Thymus (tissue), 11 donors: ENCODE measurements around the gene PLIN4. TPM values are rescaled to one million over a fixed set of nuclear protein-coding genes. Genes with fewer than 3 reads are reported as not detected.

ENCODE experiments used
- DNase-seq, 9 donors: peaks; one replicate each; pipeline ENCODE4 v3.0.0-alpha.2; 2013; ENCODE audit warnings: low spot score in 9 of 9, low read depth in 6 of 9, missing footprints in 1 of 9
- H3K27ac ChIP-seq, 2 donors: one replicate each; pipeline ENCODE4 v1.5.1; 2013; ENCODE audit warnings: control low read depth in 1 of 2, low read depth in 1 of 2, low read length in 1 of 2, mild to moderate bottlenecking in 1 of 2, moderate library complexity in 1 of 2
- H3K27me3 ChIP-seq, 2 donors: one replicate each; pipeline ENCODE4 v1.5.1; 2013; ENCODE audit warnings: low read length in 1 of 2; ENCODE audit not compliant: control insufficient read depth in 2 of 2, insufficient read depth in 1 of 2
- H3K36me3 ChIP-seq, 2 donors: one replicate each; pipeline ENCODE4 v1.5.1; 2013; ENCODE audit warnings: low read length in 1 of 2, mild to moderate bottlenecking in 1 of 2, moderate library complexity in 1 of 2; ENCODE audit not compliant: control insufficient read depth in 2 of 2, insufficient read depth in 2 of 2
- H3K4me1 ChIP-seq, 2 donors: one replicate each; pipeline ENCODE4 v1.5.1; 2013; ENCODE audit warnings: low read length in 2 of 2; ENCODE audit not compliant: control insufficient read depth in 2 of 2, insufficient read depth in 2 of 2
- H3K4me3 ChIP-seq, 2 donors: one replicate each; pipeline ENCODE4 v1.5.1; 2013; ENCODE audit warnings: low read length in 2 of 2, control low read depth in 1 of 2, mild to moderate bottlenecking in 1 of 2
- H3K9me3 ChIP-seq, 2 donors: one replicate each; pipeline ENCODE4 v1.5.1; 2013; ENCODE audit warnings: low read length in 1 of 2, mild to moderate bottlenecking in 1 of 2; ENCODE audit not compliant: control insufficient read depth in 2 of 2, insufficient read depth in 1 of 2
- WGBS: extraction: QIAGEN DNeasy Blood & Tissue Kit; methylation state at CpG from one replicate; pipeline ENCODE4 v1.1.7; 2013; 5-methylcytosine and 5-hydroxymethylcytosine counted together
- polyA plus RNA-seq: library from polyadenylated mRNA; stranded (reverse); fragments of 200-250 nt; gene quantifications from one replicate; pipeline ENCODE4 v1.2.3, GENCODE V29; 2013
- total RNA-seq: library from RNA; stranded (reverse); fragments of 120-200 nt; gene quantifications from one replicate; pipeline ENCODE4 v1.2.4, GENCODE V29; 2013
- donor health status: healthy.

The PLIN4 gene
- total and polyA plus RNA-seq, 2 donors = 0.19 to 2.3 TPM

GRCh38 chr19:4521170-4521887 is 3.0 kb upstream of the PLIN4 start:
- 94% methylated on average over 11 of the region's 11 CpGs for WGBS
- peaks cover 0 to 16% of the 10 kb centered on the region in 2 donors for H3K9me3 ChIP-seq

GRCh38 chr19:4519521-4520277 is 1.4 kb upstream of the PLIN4 start:
- Histone ChIP-seq H3K4me1 (no peaks in the 10 kb centered on the region), H3K36me3 (no peaks in the 10 kb centered on the region), H3K9me3 (peaks cover 0 to 16% of the 10 kb centered on the region in 2 donors), H3K27ac (no peak overlapping the region), H3K4me3 (no peak overlapping the region), H3K27me3 (no peaks in the 10 kb centered on the region)
- WGBS = 81% methylated on average over 9 of the region's 9 CpGs
- no peak for DNase-seq

More at GRCh38 chr19:4521170-4521887, 3.0 kb upstream of the PLIN4 start:
- no peaks in the 10 kb centered on the region for H3K27me3 ChIP-seq
- DNase-seq = no peak
- H3K36me3 ChIP-seq = no peaks in the 10 kb centered on the region
- H3K27ac ChIP-seq = no peak overlapping the region
- H3K4me3 ChIP-seq = no peak overlapping the region
- no peaks in the 10 kb centered on the region for H3K4me1 ChIP-seq

DNA sequence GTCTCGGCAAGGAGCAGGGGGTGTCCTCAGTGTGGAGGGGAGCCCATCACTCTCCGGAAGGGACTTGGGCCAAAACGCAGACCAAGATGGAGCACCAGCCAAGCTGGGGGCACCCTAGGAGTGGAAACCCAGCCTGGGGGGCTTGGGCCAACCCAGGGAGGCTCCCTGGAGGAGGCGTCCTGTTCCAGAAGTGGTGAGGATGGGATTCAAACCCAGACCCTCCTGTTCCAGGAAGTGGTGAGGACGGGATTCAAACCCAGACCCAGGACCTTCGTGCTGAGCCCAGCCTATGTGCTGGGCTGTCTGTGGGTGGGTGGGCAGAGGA is 848 bp upstream of the PLIN4 start:
- Histone ChIP-seq H3K4me3 (no peak overlapping the region), H3K9me3 (peaks cover 0 to 16% of the 10 kb centered on the region in 2 donors), H3K27me3 (no peaks in the 10 kb centered on the region), H3K36me3 (no peaks in the 10 kb centered on the region), H3K4me1 (no peaks in the 10 kb centered on the region), H3K27ac (no peak overlapping the region)
- DNase-seq = no peak
- 97% methylated on average over 6 of the region's 6 CpGs for WGBS

DNA sequence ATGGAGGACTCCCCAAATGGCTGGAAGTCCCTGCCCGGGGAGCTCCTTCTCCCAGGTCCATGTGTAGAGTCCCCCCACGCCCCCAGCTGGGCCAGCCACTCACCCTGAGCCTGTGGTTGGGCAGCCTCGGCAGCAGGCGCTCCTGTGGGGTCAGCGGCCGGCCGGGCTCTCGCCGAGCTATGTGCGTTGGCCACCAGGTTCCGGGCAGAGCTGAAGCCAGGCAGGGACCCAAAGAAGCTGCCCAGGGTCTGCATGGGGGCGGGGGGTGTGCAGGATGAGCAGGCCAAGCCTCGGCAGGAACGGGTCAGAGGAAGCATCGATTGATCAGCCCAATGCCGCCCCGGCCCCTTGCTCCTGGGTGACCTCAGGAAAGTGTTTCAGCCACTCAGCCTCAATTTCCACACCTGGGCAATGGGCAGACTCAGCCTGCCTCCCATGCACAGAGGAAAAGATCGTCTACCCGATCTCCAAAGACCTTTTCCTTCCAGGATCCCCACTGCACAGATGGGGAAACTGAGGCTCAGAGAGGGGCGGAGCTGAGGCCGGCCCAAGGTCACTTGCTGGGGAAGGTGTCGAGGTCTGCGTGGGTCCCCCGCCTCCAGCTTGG is 732 bp downstream of the PLIN4 start:
- Histone ChIP-seq H3K4me3 (no peak overlapping the region), H3K4me1 (no peaks in the 10 kb centered on the region)
- 91% methylated on average over 24 of the region's 24 CpGs for WGBS

DNA sequence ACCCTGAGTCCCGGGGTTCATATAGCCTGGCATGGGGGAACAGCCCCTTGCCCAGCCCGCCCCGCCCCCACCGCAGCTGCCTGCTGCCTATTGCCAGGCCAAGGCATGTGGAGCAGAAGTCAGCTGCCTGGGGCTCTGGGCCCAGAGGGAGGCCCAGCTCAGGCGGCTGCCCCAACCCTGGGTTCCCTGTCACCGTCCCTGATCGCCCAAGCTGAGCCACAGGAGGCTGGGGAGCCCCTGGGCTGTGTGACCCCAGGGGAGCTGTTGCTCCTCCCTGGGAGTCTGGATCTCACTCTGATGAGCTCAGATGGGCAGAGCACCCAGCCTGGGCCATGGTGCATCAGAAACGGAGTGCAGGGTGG is 1.4 kb downstream of the PLIN4 start:
- no peak overlapping the region for H3K4me3 ChIP-seq
- WGBS = 78% methylated on average over 8 of the region's 8 CpGs
- H3K27me3 ChIP-seq = no peaks in the 10 kb centered on the region
- H3K36me3 ChIP-seq = no peaks in the 10 kb centered on the region
- H3K27ac ChIP-seq = no peak overlapping the region
- no peaks in the 10 kb centered on the region for H3K4me1 ChIP-seq
- H3K9me3 ChIP-seq = peaks cover 0 to 16% of the 10 kb centered on the region in 2 donors
- no peak for DNase-seq

More for the DNA sequence above, 732 bp downstream of the PLIN4 start:
- no peaks in the 10 kb centered on the region for H3K27me3 ChIP-seq
- H3K9me3 ChIP-seq = peaks cover 0 to 16% of the 10 kb centered on the region in 2 donors
- DNase-seq = no peak
- H3K27ac ChIP-seq = no peak overlapping the region
- no peaks in the 10 kb centered on the region for H3K36me3 ChIP-seq

GRCh38 chr19:4516199-4516938 is 1.9 kb downstream of the PLIN4 start:
- H3K4me1 ChIP-seq = no peaks in the 10 kb centered on the region
- H3K4me3 ChIP-seq = no peak overlapping the region
- no peak overlapping the region for H3K27ac ChIP-seq
- H3K27me3 ChIP-seq = no peaks in the 10 kb centered on the region
- no peak for DNase-seq
- WGBS = 71% methylated on average over 14 of the region's 14 CpGs
- no peaks in the 10 kb centered on the region for H3K36me3 ChIP-seq
- H3K9me3 ChIP-seq = peaks cover 0 to 16% of the 10 kb centered on the region in 2 donors

- Histone ChIP-seq H3K27me3 (no peaks in the 10 kb centered on the region), H3K36me3 (no peaks in the 10 kb centered on the region), H3K9me3 (peaks cover 0 to 16% of the 10 kb centered on the region in 2 donors), H3K27ac (no peak overlapping the region), H3K4me3 (no peak overlapping the region), H3K4me1 (no peaks in the 10 kb centered on the region)
- no peak for DNase-seq
- WGBS = 97% methylated on average over 5 of the region's 5 CpGs
Observed at GRCh38 chr19:4515732-4516131, 2.6 kb downstream of the PLIN4 start.

DNA sequence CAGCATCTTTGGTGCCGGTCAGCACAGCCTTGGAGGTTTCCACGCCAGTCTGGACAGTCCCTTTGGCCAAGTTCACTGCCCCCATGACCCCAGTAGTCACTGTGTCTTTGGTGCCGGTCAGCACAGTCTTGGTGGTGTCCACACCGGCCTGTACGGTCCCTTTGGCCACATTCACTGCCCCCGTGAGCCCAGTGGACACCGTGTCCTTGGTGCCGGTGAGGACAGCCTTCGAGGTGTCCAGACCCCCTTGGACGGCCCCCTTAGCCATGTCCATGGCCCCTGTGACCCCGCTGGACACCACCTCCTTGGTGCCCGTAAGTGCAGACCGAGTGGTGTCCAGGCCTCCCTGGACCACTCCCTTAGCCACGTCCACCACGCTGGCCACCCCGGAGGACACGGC is 5.0 kb downstream of the PLIN4 start:
- H3K9me3 ChIP-seq = no peaks in the 10 kb centered on the region
- H3K36me3 ChIP-seq = no peaks in the 10 kb centered on the region
- DNase-seq = no peak
- H3K4me1 ChIP-seq = no peaks in the 10 kb centered on the region
- no peak overlapping the region for H3K4me3 ChIP-seq
- H3K27ac ChIP-seq = no peak overlapping the region
- 95% methylated on average over 17 of the region's 17 CpGs for WGBS
- H3K27me3 ChIP-seq = no peaks in the 10 kb centered on the region

- WGBS = 91% methylated on average over 17 of the region's 17 CpGs
- DNase-seq = no peak
- Histone ChIP-seq H3K27ac (no peak overlapping the region), H3K9me3 (no peaks in the 10 kb centered on the region), H3K4me3 (no peak overlapping the region), H3K27me3 (no peaks in the 10 kb centered on the region), H3K4me1 (no peaks in the 10 kb centered on the region), H3K36me3 (no peaks in the 10 kb centered on the region)
Observed at GRCh38 chr19:4512070-4512469, 6.2 kb downstream of the PLIN4 start.
